LoVo (cell line): Measurements from ENCODE around the gene YWHAH.

ENCODE experiments used
- DNase-seq: peaks from one replicate; pipeline ENCODE4 v3.0.0-alpha.2; 2016; ENCODE audit warnings: low spot score

Gene YWHAH

GRCh38 chr22:31943978-31944699 is at the start of gene YWHAH:
TSS of gene YWHAH (plus strand) at chr22:31944535. CDS start at chr22:31944734, 199 bp downstream.
- peak; percentile 95 for DNase-seq

GRCh38 chr22:31895411-31896123 is 48.8 kb upstream of the YWHAH start:
- DNase-seq: no peak

DNA sequence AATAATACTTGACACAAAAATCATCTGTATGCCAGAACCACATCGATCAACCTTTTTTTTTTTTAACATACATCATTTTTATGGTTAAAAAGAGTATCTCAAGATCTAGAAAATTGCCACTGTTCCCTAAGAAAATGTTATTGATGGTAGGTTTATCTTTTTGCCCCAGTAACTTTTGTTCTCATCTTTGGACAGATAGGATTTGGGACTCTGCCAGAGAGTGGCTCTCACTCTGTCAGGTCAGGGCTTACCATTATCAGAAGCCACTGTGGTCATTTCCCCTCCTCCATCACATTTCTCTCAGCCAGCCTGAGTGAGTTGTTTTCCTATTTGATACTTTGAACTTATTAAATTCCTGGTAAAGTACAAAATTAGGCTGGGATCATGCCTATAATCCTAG is 47.9 kb upstream of the YWHAH start:
- DNase-seq: no peak

DNA sequence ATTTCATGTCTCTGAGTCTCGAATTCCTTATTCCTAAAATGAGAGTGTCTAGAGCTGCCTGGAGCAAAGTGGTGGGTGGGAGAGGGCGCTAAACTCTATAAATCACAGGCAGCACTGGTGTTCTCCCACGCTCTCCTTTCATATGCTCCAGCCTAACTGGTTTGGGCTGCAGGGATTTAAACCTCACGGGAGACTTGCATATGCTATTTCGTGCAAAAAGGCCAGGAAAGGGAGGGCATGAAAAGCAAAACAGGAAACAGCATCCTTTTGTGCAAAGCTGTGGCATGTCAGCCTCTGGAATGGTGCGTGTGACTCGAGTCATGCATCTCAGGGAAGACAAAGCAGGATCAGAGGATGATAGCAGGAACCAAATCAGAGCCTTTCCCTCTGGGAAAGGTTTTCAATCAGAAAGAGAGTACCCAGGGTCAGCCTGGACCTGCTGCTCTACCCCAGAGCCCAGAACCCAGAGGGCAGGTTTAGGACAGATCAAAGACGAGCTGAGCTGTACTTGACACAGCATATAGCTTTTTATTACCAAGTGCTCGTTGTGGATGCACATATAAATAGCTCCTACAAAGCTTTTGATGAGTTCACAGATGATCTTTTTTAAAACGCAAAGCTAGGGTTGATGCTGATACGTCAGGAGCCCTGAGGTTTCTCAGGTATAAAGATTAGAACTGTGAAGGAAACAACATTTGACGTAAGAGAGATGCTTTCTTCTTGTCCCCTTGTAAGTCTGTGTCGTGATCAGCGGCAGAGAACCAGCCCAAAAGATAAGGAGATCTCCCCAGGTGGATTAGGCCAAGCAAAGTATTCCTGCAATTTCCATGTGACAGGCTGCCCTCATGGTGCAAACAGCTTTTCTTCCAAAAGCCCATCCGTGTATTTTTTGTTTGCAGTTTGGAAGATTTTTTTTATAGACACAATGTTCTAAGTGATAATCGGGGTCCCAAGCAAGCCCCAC is 46.2 kb upstream of the YWHAH start:
- DNase-seq: no peak

GRCh38 chr22:31898926-31899325 is 45.4 kb upstream of the YWHAH start:
- DNase-seq: no peak

DNA sequence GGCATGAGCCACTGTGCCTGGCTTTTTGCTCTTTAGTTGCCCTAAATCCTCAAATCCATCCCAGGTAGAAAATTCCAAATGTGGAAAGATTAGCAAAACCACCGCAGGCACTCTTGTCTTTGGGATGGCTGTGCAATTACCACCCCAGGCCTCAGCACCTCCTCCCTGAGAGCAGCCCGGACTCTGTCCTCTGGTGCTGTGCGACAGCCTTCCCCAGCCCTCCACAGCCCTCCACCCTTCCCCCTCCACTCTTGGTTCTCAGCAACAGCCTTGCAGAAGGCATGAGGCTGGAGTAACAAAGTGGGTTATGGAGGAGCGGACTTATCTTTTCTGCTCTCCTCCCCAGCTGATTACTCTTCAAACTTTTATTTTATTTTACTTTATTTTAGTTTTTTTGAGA is 44.7 kb upstream of the YWHAH start:
- DNase-seq: no peak

GRCh38 chr22:31901388-31902137 is 42.8 kb upstream of the YWHAH start:
- no peak for DNase-seq

GRCh38 chr22:31904651-31905050 is 39.7 kb upstream of the YWHAH start:
- no peak for DNase-seq

- DNase-seq: no peak
These were observed 39.0 kb upstream of the YWHAH start for GRCh38 chr22:31905356-31905755.

DNA sequence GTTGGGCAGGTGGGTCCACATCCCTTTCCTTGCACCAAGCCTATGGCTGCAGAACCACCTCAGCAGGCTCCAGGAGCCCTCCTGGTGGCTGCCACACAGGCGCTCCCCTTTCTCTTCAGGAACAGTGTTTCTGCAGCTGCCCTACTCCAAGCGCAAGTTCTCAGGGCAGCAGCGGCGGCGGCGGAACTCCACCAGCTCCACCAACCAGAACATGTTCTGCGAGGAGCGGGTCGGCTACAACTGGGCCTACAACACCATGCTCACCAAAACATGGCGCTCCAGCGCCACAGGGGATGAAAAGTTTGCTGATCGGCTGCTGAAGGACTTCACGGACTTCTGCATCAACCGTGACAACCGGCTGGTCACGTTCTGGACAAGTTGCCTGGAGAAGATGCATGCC is 38.2 kb upstream of the YWHAH start:
- DNase-seq: no peak

DNA sequence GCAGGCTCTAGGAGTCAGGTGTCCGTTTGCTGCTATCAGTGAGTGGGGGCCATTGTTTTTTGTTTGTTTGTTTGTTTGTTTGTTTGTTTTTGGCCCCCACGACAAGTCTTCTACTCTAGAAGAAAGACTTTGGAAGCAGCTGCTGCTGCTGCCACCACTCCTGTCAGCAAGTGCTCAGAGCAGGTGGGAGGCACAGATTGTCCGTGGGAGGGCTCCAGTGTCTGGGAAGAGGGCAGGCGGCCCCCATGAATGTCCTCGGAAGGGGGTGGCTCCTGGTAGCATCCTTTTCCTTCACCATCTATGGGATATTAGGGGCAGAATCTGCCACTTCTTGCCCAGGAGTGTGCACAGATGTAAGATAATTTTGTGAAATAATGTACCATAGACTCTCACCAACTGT is 37.8 kb upstream of the YWHAH start:
- no peak for DNase-seq

DNA sequence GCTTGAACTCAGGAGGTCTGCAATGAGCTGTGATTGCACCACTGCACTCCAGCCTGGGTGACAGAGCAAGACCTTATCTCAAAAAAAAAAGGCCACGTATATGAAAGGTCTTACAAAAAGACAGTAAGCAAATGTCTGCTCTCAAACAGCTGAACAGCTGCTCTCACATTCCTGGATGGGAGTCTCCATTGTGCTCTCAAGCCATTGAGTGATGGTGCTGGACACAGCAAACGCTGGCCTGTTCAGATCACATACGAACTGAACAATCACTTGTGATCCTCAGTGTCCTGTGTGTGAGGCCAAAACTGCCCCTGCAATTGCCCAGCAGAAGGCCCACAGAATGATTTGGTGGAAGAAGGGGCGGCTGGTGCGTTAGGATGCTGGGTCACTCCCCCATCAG is 34.4 kb upstream of the YWHAH start:
- no peak for DNase-seq

- no peak for DNase-seq
These were observed 32.5 kb upstream of the YWHAH start for GRCh38 chr22:31911565-31912406.

DNA sequence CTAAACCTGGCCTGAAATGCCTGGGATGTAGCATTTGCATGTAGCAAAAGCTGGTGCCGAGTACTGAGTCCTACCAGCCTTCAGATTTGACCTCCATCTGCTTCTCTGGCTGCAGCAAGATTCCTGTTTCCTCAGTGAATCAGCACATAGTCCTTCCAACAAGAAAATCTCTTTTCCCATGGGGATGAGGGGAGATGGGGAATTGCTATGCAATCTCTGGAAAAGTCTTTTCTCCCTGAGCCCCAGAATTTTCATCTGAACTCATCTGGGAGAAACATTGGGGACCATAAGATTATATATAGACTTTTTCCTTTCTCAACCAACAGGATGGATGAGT is 32.0 kb upstream of the YWHAH start:
- DNase-seq: no peak

DNA sequence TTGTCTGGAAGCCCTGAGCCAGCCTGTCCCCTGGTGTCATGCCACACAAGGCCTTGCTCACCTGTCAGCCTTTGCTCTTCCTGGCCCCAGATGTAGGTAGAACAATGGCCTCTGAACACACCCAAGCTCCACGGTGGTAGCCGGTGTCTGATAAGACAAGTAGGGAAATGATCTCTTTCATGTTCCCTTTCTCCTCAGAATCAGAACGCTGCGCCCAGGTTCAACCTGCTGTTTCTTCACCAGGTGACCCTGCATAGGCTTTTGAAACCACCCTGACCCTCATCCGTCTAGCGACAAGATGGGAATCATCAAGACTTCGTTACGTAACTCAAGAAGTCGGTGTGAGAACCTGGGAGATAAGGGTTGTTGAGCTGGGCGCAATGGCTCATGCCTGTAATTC is 28.7 kb upstream of the YWHAH start:
- no peak for DNase-seq

GRCh38 chr22:31917227-31917921 is 27.0 kb upstream of the YWHAH start:
- no peak for DNase-seq

DNA sequence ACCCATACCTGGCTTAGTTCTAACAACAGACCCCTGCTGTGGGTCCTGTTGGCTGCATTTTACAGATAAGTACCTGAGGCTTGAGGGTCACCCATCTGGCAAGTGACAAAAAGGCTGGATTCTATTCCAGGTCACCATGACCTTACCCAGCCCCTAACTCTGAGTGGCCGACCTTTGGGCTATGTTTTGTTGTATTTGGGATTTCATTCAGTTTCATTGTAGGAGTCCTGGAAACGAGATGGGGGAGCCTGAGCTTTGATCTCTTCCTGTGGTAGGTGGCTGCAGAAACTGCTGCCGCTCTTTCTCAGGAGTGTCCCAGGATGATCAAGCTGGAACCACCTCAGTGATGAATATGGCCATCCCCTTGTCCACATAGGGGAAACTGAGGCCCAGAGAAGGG is 24.6 kb upstream of the YWHAH start:
- no peak for DNase-seq

- DNase-seq: no peak
These were observed 24.0 kb upstream of the YWHAH start for GRCh38 chr22:31920306-31920705.

DNA sequence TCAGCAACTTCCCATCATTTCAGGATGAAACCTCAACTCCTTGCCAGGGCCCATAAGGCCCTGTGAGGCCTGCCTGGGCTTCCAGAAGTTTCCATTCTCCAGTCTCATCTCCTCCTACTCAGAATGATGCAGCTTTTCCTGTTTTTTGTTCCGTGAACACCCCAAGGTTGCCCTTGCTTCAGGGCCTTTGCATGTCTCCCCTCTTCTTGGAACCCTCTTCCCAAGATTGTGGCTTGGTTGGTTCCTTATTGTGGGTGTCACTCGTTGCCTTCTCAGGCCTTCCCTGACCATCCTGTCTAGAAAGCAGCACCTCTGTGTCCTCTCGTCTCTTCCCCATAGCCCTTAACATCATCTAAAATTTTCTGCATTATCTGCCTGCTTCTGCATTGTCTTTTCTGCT is 23.2 kb upstream of the YWHAH start:
- no peak for DNase-seq

DNA sequence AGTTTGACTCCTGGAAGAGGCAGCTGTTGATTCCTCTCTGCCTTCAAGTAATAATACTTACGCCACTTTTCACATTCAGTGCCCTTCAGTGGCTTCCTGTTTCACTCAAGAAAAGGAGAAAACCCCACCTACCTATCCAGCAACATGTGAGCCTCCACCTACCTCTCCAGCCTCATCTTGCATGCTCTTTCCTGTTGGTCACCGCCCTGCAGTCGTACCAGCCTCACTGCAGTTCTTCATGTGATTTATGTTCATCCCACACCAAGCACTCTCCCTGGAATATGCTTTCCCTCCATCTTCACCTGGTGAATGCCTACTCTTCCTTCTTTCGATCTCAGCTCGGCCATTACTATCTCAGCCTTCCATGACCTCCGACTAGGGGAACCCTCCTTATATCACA is 21.8 kb upstream of the YWHAH start:
- DNase-seq: no peak

- no peak for DNase-seq
These were observed 21.2 kb upstream of the YWHAH start for GRCh38 chr22:31923136-31923535.
